Sigmoid colon (tissue), 7 donors: ENCODE data around the gene TRIM58. TPM values are rescaled to one million over a fixed set of nuclear protein-coding genes. Genes with fewer than 3 reads are reported as not detected.

Experiments used
- DNase-seq: peaks from one replicate; pipeline ENCODE4 v3.0.0-alpha.2; 2019
- H3K27ac ChIP-seq, 4 donors: fragments of 200-600 bp; sonication (generic); one replicate each; pipeline ENCODE4 v1.5.1; 2016 to 2019; ENCODE audit warnings: mild to moderate bottlenecking in 1 of 4
- H3K27me3 ChIP-seq, 3 donors: fragments of 200-600 bp; sonication (generic); one replicate each; pipeline ENCODE4 v1.5.1; 2019; ENCODE audit warnings: mild to moderate bottlenecking in 1 of 3
- H3K36me3 ChIP-seq, 4 donors: fragments of 200-600 bp; sonication (generic); one replicate each; pipeline ENCODE4 v1.5.1; 2016 to 2019
- H3K4me1 ChIP-seq, 4 donors: fragments of 200-600 bp; sonication (generic); one replicate each; pipeline ENCODE4 v1.5.1; 2017 to 2019
- H3K4me3 ChIP-seq, 4 donors: fragments of 200-600 bp; sonication (generic); one replicate each; pipeline ENCODE4 v1.5.1; 2017 to 2019; ENCODE audit warnings: mild to moderate bottlenecking in 2 of 4, moderate library complexity in 1 of 4
- H3K9me3 ChIP-seq, 4 donors: fragments of 200-600 bp in 3 of 4; sonication (generic) in 3 of 4; one replicate each; pipeline versions ENCODE4 v1.5.1 to v1.6.1; 2013 to 2019
- EP300 ChIP-seq, 4 donors: sonication (generic); formaldehyde crosslinking; IDR thresholded peaks; one replicate each; pipeline ENCODE4 v1.6.1; 2017; ENCODE audit warnings: antibody characterized with exemption in 4 of 4
- POLR2A ChIP-seq, 2 donors: fragments of 450-650 bp; IDR thresholded peaks; one replicate each; pipeline ENCODE4 v1.6.1; 2016; ENCODE audit warnings: antibody characterized with exemption in 2 of 2, mild to moderate bottlenecking in 2 of 2, moderate library complexity in 2 of 2
- POLR2AphosphoS5 ChIP-seq, 4 donors: sonication (generic); formaldehyde crosslinking; IDR thresholded peaks; one replicate each; pipeline ENCODE4 v1.6.1; 2017; ENCODE audit warnings: antibody characterized with exemption in 4 of 4
- WGBS, 2 donors: extraction: QIAGEN DNeasy Blood & Tissue Kit; methylation state at CpG; one replicate each; pipeline ENCODE4 v1.1.7; 2013; 5-methylcytosine and 5-hydroxymethylcytosine counted together
- intact Hi-C: fragments of 100-400 bp; cut with DNase I; formaldehyde crosslinking; loops from one replicate; pipeline ENCODE4 v1.15.1; 2023
- polyA plus RNA-seq, 3 donors: library from polyadenylated mRNA; stranded (reverse); fragments of 200-250 nt; gene quantifications; one replicate each; pipeline ENCODE4 v1.2.3, GENCODE V29; 2013
- total RNA-seq, 4 donors: library from RNA; depleted of rRNA; stranded (reverse); fragments of >200 nt; gene quantifications; one replicate each; pipeline ENCODE4 v1.1.0, GENCODE V29; 2016
- TF ChIP-seq, protein P1 (sequence below), 4 experiments: fragments of 450-650 bp in 3 of 4; fragments of 200-600 bp in 1 of 4; IDR thresholded peaks; one replicate each; pipeline ENCODE4 v1.5.1; 2016 to 2019; ENCODE audit warnings: antibody characterized with exemption in 4 of 4, mild to moderate bottlenecking in 3 of 4, moderate library complexity in 2 of 4
- donor health status: healthy with polysubstance abuse.
- donor health status: Bipolar disorder and iron deficiency.
- donor health status: healthy.

The TRIM58 gene
- total and polyA plus RNA-seq, 7 donors = 0.41 to 2.1 (median 0.87) TPM

GRCh38 chr1:247825362-247825761 lies 31.6 kb upstream of the TRIM58 start:
- Histone ChIP-seq H3K27me3 (no peaks in the 10 kb centered on the region), H3K27ac (no peak overlapping the region), H3K4me3 (no peak overlapping the region), H3K9me3 (no peaks in the 10 kb centered on the region), H3K36me3 (no peaks in the 10 kb centered on the region), H3K4me1 (no peaks in the 10 kb centered on the region)
- DNase-seq = no peak
- intact Hi-C loops = no loop called here
- WGBS, 2 donors = 81 to 96% methylated on average over 13 of the region's 13 CpGs
- TF ChIP-seq EP300 (IDR thresholded peaks at IDR 0.05) (no peak), POLR2AphosphoS5 (IDR thresholded peaks at IDR 0.05) (no peak)

- no peaks in the 10 kb centered on the region for H3K36me3 ChIP-seq
- 74 to 77% methylated on average over 1 of the region's 1 CpG for WGBS, 2 donors
- no peak for DNase-seq
- no peak for TF ChIP-seq POLR2AphosphoS5 (IDR thresholded peaks at IDR 0.05)
- TF ChIP-seq, protein P1, sequence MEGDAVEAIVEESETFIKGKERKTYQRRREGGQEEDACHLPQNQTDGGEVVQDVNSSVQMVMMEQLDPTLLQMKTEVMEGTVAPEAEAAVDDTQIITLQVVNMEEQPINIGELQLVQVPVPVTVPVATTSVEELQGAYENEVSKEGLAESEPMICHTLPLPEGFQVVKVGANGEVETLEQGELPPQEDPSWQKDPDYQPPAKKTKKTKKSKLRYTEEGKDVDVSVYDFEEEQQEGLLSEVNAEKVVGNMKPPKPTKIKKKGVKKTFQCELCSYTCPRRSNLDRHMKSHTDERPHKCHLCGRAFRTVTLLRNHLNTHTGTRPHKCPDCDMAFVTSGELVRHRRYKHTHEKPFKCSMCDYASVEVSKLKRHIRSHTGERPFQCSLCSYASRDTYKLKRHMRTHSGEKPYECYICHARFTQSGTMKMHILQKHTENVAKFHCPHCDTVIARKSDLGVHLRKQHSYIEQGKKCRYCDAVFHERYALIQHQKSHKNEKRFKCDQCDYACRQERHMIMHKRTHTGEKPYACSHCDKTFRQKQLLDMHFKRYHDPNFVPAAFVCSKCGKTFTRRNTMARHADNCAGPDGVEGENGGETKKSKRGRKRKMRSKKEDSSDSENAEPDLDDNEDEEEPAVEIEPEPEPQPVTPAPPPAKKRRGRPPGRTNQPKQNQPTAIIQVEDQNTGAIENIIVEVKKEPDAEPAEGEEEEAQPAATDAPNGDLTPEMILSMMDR (IDR thresholded peaks at IDR 0.05) = no peak
- TF ChIP-seq POLR2A (IDR thresholded peaks at IDR 0.05) = no peak
- TF ChIP-seq EP300 (IDR thresholded peaks at IDR 0.05) = no peak
- H3K27me3 ChIP-seq = no peaks in the 10 kb centered on the region
- no peak overlapping the region for H3K27ac ChIP-seq
- no peak overlapping the region for H3K4me3 ChIP-seq
- no peaks in the 10 kb centered on the region for H3K9me3 ChIP-seq
- intact Hi-C loops = no loop called here
- no peaks in the 10 kb centered on the region for H3K4me1 ChIP-seq
These were observed 27.3 kb upstream of the TRIM58 start for GRCh38 chr1:247829656-247830055.

DNA sequence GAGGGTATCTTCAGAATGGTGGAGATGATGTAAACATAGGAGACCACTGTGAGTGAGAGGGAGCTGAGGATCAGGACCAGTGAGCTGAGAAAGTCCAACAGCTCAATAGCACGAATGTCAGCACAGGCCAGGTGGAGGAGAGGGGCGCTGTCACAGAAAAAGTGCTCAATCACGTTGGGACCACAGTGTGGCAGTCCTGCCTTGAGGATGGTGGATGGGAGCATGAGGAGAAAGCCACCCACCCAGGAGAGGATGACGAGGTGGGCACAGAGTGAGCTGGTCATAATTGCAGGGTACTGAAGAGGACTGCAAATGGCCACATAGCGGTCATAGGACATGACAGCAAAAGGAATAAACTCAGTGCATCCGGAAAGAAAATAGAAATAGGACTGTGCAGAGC lies 23.4 kb upstream of the TRIM58 start:
- Histone ChIP-seq H3K4me1 (no peaks in the 10 kb centered on the region), H3K27ac (no peak overlapping the region), H3K27me3 (no peaks in the 10 kb centered on the region), H3K36me3 (no peaks in the 10 kb centered on the region), H3K9me3 (no peaks in the 10 kb centered on the region), H3K4me3 (no peak overlapping the region)
- no peak for DNase-seq
- TF ChIP-seq POLR2A (IDR thresholded peaks at IDR 0.05) (no peak), EP300 (IDR thresholded peaks at IDR 0.05) (no peak)
- intact Hi-C loops = no loop called here
- WGBS, 2 donors = 72 to 77% methylated on average over 6 of the region's 6 CpGs

DNA sequence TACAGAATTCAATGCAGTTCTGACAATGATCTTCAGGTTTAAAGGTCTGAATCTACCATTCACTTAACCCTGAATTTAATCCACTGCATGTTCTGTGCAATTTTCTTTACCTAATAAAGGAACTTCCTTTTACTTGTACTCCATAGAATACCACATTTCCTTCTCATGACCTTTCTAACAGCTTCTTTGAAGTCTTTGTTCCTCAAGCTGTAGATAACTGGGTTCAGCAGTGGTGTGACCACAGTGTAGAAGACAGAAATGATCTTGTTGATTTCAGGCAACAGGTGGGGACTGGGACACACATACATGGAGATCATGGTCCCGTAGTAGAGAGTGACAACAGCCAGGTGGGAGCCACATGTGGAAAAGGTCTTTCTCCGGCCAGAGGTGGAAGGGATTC lies 16.2 kb upstream of the TRIM58 start:
- no peak for DNase-seq
- intact Hi-C loops = no loop called here
- no peak overlapping the region for H3K4me3 ChIP-seq
- H3K36me3 ChIP-seq = no peaks in the 10 kb centered on the region
- TF ChIP-seq, protein P1 (IDR thresholded peaks at IDR 0.05) = no peak
- TF ChIP-seq POLR2A (IDR thresholded peaks at IDR 0.05) (no peak), EP300 (IDR thresholded peaks at IDR 0.05) (no peak), POLR2AphosphoS5 (IDR thresholded peaks at IDR 0.05) (no peak)
- H3K4me1 ChIP-seq = no peaks in the 10 kb centered on the region
- no peaks in the 10 kb centered on the region for H3K9me3 ChIP-seq
- 72 to 90% methylated on average over 2 of the region's 2 CpGs for WGBS, 2 donors
- no peaks in the 10 kb centered on the region for H3K27me3 ChIP-seq
- H3K27ac ChIP-seq = no peak overlapping the region

- TF ChIP-seq EP300 (IDR thresholded peaks at IDR 0.05) = no peak
- TF ChIP-seq, protein P1 (IDR thresholded peaks at IDR 0.05) = no peak
- TF ChIP-seq POLR2A (IDR thresholded peaks at IDR 0.05) = no peak
- TF ChIP-seq POLR2AphosphoS5 (IDR thresholded peaks at IDR 0.05) = no peak
- intact Hi-C loops = no loop called here
- DNase-seq = no peak
- H3K36me3 ChIP-seq = no peaks in the 10 kb centered on the region
- 91 to 94% methylated on average over 2 of the region's 2 CpGs for WGBS, 2 donors
- H3K4me1 ChIP-seq = no peaks in the 10 kb centered on the region
- H3K4me3 ChIP-seq = no peak within 1 kb of the TSS
- no peaks in the 10 kb centered on the region for H3K27me3 ChIP-seq
- no peaks in the 10 kb centered on the region for H3K9me3 ChIP-seq
- H3K27ac ChIP-seq = no peak within 1 kb of the TSS
These were observed 15.2 kb upstream of the TRIM58 start, which contains the start of gene OR11L1 for GRCh38 chr1:247841796-247842195. TSS of gene OR11L1 (minus strand) at chr1:247841896. CDS start at chr1:247841896, 0 bp downstream.

- intact Hi-C loops = no loop called here
- Histone ChIP-seq H3K4me3 (no peak overlapping the region), H3K36me3 (no peaks in the 10 kb centered on the region), H3K9me3 (no peaks in the 10 kb centered on the region), H3K27ac (no peak overlapping the region), H3K27me3 (no peaks in the 10 kb centered on the region), H3K4me1 (no peaks in the 10 kb centered on the region)
- no peak for DNase-seq
- no peak for TF ChIP-seq EP300 (IDR thresholded peaks at IDR 0.05)
- TF ChIP-seq POLR2AphosphoS5 (IDR thresholded peaks at IDR 0.05) = no peak
- TF ChIP-seq, protein P1 (IDR thresholded peaks at IDR 0.05) = no peak
- TF ChIP-seq POLR2A (IDR thresholded peaks at IDR 0.05) = no peak
- 89 to 91% methylated on average over 2 of the region's 2 CpGs for WGBS, 2 donors
These were observed 13.6 kb upstream of the TRIM58 start for GRCh38 chr1:247843411-247843810.
